ENCODE measurements around the gene OPN1SW.

GRCh38 chr7:128809363-128809762 is 33.8 kb upstream of the OPN1SW start:
- TF ChIP-seq EZH2 (IDR thresholded peaks at IDR 0.05; ENCODE audit: insufficient read depth, poor library complexity, severe bottlenecking) (no peak), EZH2phosphoT487 (IDR thresholded peaks at IDR 0.05; ENCODE audit: insufficient read depth, low read depth) (no peak)

All from GM23248 (cell line).